ENCODE results near the gene ATF5. TPM values are rescaled to one million over a fixed set of nuclear protein-coding genes. Genes with fewer than 3 reads are reported as not detected.

The ATF5 gene
- total RNA-seq, 1 donor from 2014 or later: 14.1 TPM

DNA sequence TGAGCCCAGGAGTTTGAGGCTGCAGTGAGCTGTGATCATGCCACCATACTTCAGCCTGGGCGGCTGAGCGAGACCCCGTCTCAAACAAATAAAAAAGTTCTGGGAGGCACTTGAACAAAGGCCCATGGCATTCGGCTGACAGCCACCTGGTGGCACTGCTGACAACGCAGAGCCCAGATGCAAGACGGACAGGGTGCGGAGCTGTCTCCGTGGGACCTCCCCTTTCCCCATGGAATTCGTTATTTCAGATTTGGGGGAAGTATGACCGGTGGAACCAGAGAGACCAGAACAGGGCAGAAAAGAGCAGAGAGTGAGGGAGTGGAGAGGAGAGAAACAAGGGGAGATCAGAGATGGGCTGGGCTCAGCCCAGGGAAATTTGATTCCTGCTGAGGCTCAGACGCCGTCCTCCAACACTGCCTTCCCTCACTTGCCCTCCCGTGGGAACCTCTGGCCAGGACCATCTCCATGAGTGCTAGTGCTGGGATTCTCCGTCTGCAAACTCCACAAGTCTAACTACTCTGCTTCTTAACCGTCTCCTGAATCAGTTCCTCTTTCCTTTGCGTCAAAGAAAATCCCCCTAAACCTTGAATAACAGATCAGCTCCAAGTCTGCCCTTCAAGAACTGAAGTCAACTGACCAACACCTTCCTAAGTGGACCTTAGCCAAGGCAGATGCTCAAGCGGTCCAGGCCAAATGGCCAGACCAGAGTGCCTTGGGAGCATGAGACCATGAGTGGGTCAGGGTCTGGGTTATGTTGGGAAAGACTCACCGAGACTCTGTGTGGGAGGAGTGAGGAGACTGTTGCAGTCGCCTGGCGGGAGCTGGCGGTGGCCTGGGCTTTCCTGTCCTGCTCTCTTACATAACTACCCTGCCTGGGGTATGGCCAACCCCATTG is 11.9 kb upstream of the ATF5 start:
- Histone ChIP-seq H3K9me3 (no peaks in the 10 kb centered on the region), H3K27me3 (no peaks in the 10 kb centered on the region), H3K4me1 (no peaks in the 10 kb centered on the region), H3K27ac (no peak overlapping the region), H3K4me3 (no peak overlapping the region), H3K36me3 (peaks cover 14% of the 10 kb centered on the region)
- ATAC-seq (peak; percentile 47), DNase-seq (no peak)
- TF ChIP-seq, protein P1, sequence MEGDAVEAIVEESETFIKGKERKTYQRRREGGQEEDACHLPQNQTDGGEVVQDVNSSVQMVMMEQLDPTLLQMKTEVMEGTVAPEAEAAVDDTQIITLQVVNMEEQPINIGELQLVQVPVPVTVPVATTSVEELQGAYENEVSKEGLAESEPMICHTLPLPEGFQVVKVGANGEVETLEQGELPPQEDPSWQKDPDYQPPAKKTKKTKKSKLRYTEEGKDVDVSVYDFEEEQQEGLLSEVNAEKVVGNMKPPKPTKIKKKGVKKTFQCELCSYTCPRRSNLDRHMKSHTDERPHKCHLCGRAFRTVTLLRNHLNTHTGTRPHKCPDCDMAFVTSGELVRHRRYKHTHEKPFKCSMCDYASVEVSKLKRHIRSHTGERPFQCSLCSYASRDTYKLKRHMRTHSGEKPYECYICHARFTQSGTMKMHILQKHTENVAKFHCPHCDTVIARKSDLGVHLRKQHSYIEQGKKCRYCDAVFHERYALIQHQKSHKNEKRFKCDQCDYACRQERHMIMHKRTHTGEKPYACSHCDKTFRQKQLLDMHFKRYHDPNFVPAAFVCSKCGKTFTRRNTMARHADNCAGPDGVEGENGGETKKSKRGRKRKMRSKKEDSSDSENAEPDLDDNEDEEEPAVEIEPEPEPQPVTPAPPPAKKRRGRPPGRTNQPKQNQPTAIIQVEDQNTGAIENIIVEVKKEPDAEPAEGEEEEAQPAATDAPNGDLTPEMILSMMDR (IDR thresholded peaks at IDR 0.05): peak; percentile 11
- intact Hi-C loops (cut with DNase I): no loop called here

DNA sequence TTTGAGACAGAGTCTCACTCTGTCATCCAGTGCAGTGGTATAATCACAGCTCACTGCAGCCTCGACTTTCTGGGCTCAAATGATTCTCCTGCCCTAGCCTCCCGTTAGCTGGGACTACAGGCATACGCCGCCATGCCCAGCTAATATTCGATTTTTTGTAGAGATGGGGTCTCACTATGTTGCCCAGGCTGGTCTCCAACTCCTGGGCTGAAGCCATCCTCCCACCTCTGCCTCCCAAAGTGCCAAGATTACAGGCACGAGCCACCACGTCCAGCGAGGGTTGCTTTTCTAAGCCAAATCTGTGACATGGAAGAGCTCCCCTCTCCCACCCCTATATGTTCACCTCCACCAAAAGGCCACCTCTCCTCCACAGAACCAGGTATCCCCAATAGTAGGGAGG is 10.9 kb upstream of the ATF5 start:
- Histone ChIP-seq H3K4me3 (no peak overlapping the region), H3K4me1 (no peaks in the 10 kb centered on the region), H3K27ac (no peak overlapping the region), H3K36me3 (peaks cover 7% of the 10 kb centered on the region), H3K9me3 (no peaks in the 10 kb centered on the region), H3K27me3 (no peaks in the 10 kb centered on the region)
- DNase-seq (no peak), ATAC-seq (no peak)
- TF ChIP-seq, protein P1 (IDR thresholded peaks at IDR 0.05): no peak
- intact Hi-C loops (cut with DNase I): no loop called here

DNA sequence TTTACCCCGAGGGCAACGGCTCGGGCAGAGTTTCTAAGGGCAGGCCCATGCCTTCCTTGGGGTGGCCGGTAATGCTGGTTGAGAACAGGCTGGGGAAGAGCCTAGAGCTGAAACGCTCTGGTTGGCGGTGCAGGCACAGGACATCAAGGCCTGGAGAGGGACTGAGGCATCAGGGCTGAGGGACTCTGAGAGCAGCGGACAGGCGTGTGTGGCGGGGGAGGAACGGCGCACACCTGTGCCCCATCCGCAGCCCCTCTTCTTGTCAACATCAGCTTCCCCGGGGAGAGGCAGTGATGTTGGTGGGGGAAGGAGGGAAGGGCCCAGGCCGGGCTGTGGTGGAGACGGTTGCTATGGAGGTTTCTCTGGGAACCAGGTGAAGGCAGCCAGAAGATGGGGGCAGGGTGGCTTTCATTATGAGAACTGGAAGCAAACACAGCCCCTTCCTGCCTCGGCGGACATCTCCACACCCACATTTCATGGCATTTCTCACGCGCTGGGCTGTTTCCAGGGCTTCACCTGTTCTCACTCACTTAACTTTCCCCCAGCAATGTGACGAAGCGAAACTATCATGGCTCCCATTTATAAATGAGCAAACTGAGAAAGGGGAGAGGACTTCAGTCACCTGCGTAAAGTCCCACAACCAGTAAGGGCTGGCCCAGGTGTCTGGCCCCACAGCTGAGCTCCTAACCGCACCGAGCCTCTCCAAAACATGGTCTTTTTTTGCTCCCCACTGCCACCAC is 8.2 kb upstream of the ATF5 start:
- H3K4me1 ChIP-seq: no peaks in the 10 kb centered on the region
- H3K27me3 ChIP-seq: no peaks in the 10 kb centered on the region
- H3K36me3 ChIP-seq: peaks cover 34% of the 10 kb centered on the region
- ATAC-seq (no peak), DNase-seq (no peak)
- no peaks in the 10 kb centered on the region for H3K9me3 ChIP-seq
- H3K27ac ChIP-seq: no peak overlapping the region
- H3K4me3 ChIP-seq: no peak overlapping the region
- TF ChIP-seq, protein P1 (IDR thresholded peaks at IDR 0.05): no peak
- intact Hi-C loops (cut with DNase I): no loop called here

DNA sequence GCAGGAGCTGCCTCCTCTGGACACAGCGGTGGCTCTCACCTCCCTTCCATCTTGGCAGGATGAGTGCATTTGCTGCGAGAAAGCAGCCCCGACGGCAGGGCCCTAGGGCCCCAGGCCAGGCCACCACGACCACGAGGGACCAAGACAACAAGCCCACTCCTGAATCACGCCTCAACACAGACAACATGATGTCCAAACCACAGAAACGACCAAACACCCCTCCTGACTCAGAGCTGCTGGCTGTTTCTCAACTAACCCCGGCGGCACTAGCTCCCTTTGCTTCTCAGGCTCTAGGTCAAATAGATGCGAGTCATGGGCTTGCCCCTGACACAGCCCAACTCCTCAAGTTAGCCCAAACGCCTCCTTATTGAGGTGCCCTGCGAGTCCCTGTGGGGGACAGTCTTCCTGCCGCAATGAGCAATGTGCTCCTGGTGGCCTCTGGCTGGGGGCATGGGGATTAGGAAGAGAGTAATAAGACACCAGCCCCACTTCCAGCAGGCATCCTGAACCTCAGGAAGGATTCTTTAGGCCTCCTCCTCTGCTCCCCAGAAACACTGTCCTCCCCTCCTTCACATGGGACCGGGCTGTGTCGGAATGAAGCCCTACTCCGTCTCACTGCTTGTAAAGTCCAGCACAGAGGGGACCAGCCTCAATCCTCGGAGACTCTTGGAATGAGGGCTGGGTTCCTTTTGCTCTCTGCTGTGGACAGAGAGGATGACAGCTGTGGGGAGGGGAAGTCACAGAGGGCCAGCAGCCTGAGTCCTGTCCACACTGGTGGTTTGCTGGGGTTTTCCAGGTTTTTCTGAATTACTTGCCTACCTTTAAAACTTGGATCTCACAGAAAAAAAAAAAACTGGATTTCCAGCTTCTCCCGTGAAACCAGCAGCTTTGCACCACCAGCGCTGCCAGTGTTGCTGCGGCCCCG is 6.9 kb upstream of the ATF5 start:
- H3K4me3 ChIP-seq: no peak overlapping the region
- H3K27me3 ChIP-seq: no peaks in the 10 kb centered on the region
- H3K4me1 ChIP-seq: no peaks in the 10 kb centered on the region
- H3K27ac ChIP-seq: no peak overlapping the region
- TF ChIP-seq, protein P1 (IDR thresholded peaks at IDR 0.05): no peak
- ATAC-seq (no peak), DNase-seq (no peak)
- H3K9me3 ChIP-seq: no peaks in the 10 kb centered on the region
- peaks cover 40% of the 10 kb centered on the region for H3K36me3 ChIP-seq
- intact Hi-C loops (cut with DNase I): no loop called here
